ENCODE results near the gene ARL4D. TPM values are rescaled to one million over a fixed set of nuclear protein-coding genes. Genes with fewer than 3 reads are reported as not detected.
A peak's percentile ranks its signal among the peaks of the same experiment; 100 is the strongest.

ARL4D gene
- total RNA-seq = 10 to 100 TPM; 30.3 to 50.6 (median 43.7) TPM

- TF ChIP-seq CTCF (IDR thresholded peaks at IDR 0.05) (no peak), POLR2A (IDR thresholded peaks at IDR 0.05) (peak in 1 of 2 donors; percentile 62)
- intact Hi-C loops (cut with DNase I; ENCODE audit: low total_unique reads) = no loop called here
- H3K4me3 ChIP-seq (ENCODE audit: low read depth, poor library complexity, severe bottlenecking) = peak within 1 kb of the TSS; percentile 68
- DNase-seq (ENCODE audit: low spot score in 2 of 2) = peak; percentile 85 to 98
- WGBS, 2 donors = 0 to 1% methylated on average over 50 to 53 of the region's 64 CpGs
Measured at GRCh38 chr17:43398724-43399595, at the start of gene ARL4D. Gene ARL4D, plus strand, starts transcription at chr17:43398993. Its CDS starts 740 bp downstream, at chr17:43399733.

DNA sequence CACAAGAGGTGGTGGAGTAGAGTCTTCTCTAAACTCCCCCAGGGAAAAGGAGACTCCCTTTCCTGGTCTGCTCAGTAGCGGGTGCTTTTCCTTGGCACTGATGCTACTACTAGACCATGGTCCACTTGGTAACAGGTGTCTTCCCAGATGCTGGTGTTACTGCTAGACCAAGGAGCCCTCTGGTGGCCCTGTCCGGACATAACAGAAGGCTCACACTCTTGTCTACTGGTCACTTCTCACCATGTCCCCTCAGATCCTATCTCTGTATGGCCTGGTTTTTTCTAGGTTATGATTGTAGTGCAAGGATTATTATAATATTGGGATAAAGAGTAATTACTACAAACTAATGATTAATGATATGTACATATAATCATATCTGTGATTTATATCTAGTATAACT, 49.7 kb upstream of the ARL4D start:
- H3K4me3 ChIP-seq (ENCODE audit: low read depth, poor library complexity, severe bottlenecking) = no peak overlapping the region
- DNase-seq (ENCODE audit: low spot score in 2 of 2) = no peak
- intact Hi-C loops (cut with DNase I; ENCODE audit: low total_unique reads) = no loop called here
- 94 to 96% methylated on average over 2 of the region's 2 CpGs for WGBS, 2 donors
- TF ChIP-seq POLR2A (IDR thresholded peaks at IDR 0.05) (no peak), CTCF (IDR thresholded peaks at IDR 0.05) (no peak)

DNA sequence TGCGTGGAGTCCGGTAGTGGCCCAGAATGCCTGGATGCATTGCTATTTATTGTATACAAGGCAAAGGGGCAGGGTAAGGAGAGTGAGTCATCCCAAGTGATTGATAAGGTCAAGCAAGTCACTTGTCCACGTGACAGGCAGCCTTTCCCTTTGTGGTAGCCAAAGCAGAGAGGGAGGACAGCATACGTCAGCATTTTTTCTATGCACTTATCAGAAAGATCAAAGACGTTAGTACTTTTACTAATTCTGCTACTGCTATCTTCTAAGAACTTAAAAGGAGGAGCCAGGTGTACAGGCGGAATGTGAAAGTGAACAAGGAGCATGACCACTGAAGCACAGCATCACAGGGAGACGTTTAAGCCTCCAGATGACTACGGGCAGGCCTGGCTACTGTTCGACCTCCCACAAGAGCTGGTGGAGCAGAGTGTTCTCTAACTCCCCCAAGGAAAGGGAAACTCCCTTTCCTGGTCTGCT, 47.9 kb upstream of the ARL4D start:
- H3K4me3 ChIP-seq (ENCODE audit: low read depth, poor library complexity, severe bottlenecking) = no peak overlapping the region
- 90 to 94% methylated on average over 9 of the region's 9 CpGs for WGBS, 2 donors
- DNase-seq (ENCODE audit: low spot score in 2 of 2) = no peak
- no peak for TF ChIP-seq CTCF (IDR thresholded peaks at IDR 0.05)
- TF ChIP-seq POLR2A (IDR thresholded peaks at IDR 0.05) = no peak
- intact Hi-C loops (cut with DNase I; ENCODE audit: low total_unique reads) = no loop called here

DNA sequence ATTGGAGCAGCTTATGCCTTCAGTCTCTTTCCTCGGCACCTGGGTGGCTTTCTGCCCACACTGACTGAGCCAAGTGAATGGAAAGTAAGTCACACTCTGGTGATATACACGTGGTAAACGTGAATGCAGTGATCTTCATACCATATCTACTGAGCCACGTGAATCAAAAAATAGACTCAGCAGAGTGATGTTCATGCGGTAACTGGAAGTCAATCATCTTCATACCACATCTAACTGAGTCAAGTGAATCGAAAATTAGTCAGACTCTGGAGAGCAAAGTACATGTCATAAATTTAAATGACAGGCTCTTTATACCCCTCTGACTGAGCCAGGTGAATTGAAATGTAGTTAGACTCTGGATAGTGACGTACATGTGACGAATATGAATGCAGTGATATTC, 47.1 kb upstream of the ARL4D start:
- TF ChIP-seq CTCF (IDR thresholded peaks at IDR 0.05) (no peak), POLR2A (IDR thresholded peaks at IDR 0.05) (no peak)
- intact Hi-C loops (cut with DNase I; ENCODE audit: low total_unique reads) = no loop called here
- WGBS, 2 donors = 86 to 91% methylated on average over 8 of the region's 8 CpGs
- no peak for DNase-seq (ENCODE audit: low spot score in 2 of 2)
- no peak overlapping the region for H3K4me3 ChIP-seq (ENCODE audit: low read depth, poor library complexity, severe bottlenecking)

GRCh38 chr17:43352579-43353331, 46.0 kb upstream of the ARL4D start:
- no peak overlapping the region for H3K4me3 ChIP-seq (ENCODE audit: low read depth, poor library complexity, severe bottlenecking)
- DNase-seq (ENCODE audit: low spot score in 2 of 2) = no peak
- intact Hi-C loops (cut with DNase I; ENCODE audit: low total_unique reads) = no loop called here
- 71 to 73% methylated on average over 10 of the region's 10 CpGs for WGBS, 2 donors
- TF ChIP-seq POLR2A (IDR thresholded peaks at IDR 0.05) (no peak), CTCF (IDR thresholded peaks at IDR 0.05) (no peak)
